ENCODE results near the gene KRTAP3-1. TPM values are rescaled to one million over a fixed set of nuclear protein-coding genes. Genes with fewer than 3 reads are reported as not detected.

KRTAP3-1 gene
- total RNA-seq, 1 experiment from 2014 or later: not detected

- TF ChIP-seq, protein P1, sequence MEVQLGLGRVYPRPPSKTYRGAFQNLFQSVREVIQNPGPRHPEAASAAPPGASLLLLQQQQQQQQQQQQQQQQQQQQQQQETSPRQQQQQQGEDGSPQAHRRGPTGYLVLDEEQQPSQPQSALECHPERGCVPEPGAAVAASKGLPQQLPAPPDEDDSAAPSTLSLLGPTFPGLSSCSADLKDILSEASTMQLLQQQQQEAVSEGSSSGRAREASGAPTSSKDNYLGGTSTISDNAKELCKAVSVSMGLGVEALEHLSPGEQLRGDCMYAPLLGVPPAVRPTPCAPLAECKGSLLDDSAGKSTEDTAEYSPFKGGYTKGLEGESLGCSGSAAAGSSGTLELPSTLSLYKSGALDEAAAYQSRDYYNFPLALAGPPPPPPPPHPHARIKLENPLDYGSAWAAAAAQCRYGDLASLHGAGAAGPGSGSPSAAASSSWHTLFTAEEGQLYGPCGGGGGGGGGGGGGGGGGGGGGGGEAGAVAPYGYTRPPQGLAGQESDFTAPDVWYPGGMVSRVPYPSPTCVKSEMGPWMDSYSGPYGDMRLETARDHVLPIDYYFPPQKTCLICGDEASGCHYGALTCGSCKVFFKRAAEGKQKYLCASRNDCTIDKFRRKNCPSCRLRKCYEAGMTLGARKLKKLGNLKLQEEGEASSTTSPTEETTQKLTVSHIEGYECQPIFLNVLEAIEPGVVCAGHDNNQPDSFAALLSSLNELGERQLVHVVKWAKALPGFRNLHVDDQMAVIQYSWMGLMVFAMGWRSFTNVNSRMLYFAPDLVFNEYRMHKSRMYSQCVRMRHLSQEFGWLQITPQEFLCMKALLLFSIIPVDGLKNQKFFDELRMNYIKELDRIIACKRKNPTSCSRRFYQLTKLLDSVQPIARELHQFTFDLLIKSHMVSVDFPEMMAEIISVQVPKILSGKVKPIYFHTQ (CRISPR knock-in tag; IDR thresholded peaks at IDR 0.05): no peak
- no peak for TF ChIP-seq ZNF219 (CRISPR knock-in tag; IDR thresholded peaks at IDR 0.05; ENCODE audit: borderline replicate concordance)
- TF ChIP-seq CREM (CRISPR knock-in tag; IDR thresholded peaks at IDR 0.05): no peak
- TF ChIP-seq MAX (CRISPR knock-in tag; IDR thresholded peaks at IDR 0.05): no peak
- TF ChIP-seq FOXJ3 (CRISPR knock-in tag; IDR thresholded peaks at IDR 0.05; ENCODE audit: borderline replicate concordance): no peak
- no peak for TF ChIP-seq CDX4 (CRISPR knock-in tag; IDR thresholded peaks at IDR 0.05; ENCODE audit: borderline replicate concordance)
- no peak for TF ChIP-seq TEAD1 (CRISPR knock-in tag; IDR thresholded peaks at IDR 0.05)
Observed at GRCh38 chr17:40978575-40979151, 30.3 kb downstream of the KRTAP3-1 start (continued).

DNA sequence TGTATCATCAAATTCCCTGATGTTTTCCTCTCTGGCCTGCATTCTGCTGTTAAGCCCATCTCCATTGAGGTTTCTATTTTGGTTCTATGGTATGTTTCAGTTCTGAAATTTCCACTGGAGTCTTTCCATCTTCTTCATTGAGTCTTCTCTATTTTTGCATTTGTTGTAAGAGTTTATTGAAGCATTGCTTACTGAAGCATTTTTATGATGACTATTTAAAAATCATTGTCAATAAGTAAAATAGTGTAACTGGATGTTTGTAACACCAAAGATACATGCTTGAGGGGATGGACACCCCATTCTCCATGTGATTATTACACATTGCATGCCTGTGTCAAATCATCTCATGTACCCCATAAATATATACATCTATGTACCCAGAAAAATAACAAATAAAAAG is 33.4 kb downstream of the KRTAP3-1 start:
- no peak for DNase-seq (ENCODE audit: low spot score)
- POLR2A ChIA-PET: no interaction called here
- H3K4me1 Mint-ChIP-seq: peaks cover 9% of the 10 kb centered on the region
- CTCF ChIA-PET: no interaction called here
- no peaks in the 10 kb centered on the region for H3K27me3 Mint-ChIP-seq (ENCODE audit: low read depth)
- no peak overlapping the region for H3K4me3 Mint-ChIP-seq
- peaks cover 2% of the 10 kb centered on the region; the same call in 1 of the 2 replicates for H3K9me3 Mint-ChIP-seq
- TF ChIP-seq, protein P2, sequence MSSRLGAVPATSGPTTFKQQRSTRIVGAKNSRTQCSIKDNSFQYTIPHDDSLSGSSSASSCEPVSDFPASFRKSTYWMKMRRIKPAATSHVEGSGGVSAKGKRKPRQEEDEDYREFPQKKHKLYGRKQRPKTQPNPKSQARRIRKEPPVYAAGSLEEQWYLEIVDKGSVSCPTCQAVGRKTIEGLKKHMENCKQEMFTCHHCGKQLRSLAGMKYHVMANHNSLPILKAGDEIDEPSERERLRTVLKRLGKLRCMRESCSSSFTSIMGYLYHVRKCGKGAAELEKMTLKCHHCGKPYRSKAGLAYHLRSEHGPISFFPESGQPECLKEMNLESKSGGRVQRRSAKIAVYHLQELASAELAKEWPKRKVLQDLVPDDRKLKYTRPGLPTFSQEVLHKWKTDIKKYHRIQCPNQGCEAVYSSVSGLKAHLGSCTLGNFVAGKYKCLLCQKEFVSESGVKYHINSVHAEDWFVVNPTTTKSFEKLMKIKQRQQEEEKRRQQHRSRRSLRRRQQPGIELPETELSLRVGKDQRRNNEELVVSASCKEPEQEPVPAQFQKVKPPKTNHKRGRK (CRISPR knock-in tag; IDR thresholded peaks at IDR 0.05; ENCODE audit: borderline replicate concordance): no peak
- ATAC-seq: no peak
- H3K27ac Mint-ChIP-seq: no peak overlapping the region
- H3K36me3 Mint-ChIP-seq: no peaks in the 10 kb centered on the region

- no peak overlapping the region for H3K27ac Mint-ChIP-seq
- H3K4me3 Mint-ChIP-seq: no peak overlapping the region
- peaks cover under 1% of the 10 kb centered on the region; the same call in 1 of the 2 replicates for H3K4me1 Mint-ChIP-seq
- no peaks in the 10 kb centered on the region for H3K27me3 Mint-ChIP-seq (ENCODE audit: low read depth)
- CTCF ChIA-PET: no interaction called here
- H3K36me3 Mint-ChIP-seq: no peaks in the 10 kb centered on the region
- H3K9me3 Mint-ChIP-seq: peaks cover 4% of the 10 kb centered on the region; the same call in 1 of the 2 replicates
- TF ChIP-seq, protein P2 (CRISPR knock-in tag; IDR thresholded peaks at IDR 0.05; ENCODE audit: borderline replicate concordance): 0 out of 2 replicates have a peak, but pooled peaks have one; percentile 36
- no peak for TF ChIP-seq MYBL2 (CRISPR knock-in tag; IDR thresholded peaks at IDR 0.05)
- ATAC-seq: no peak
- POLR2A ChIA-PET: no interaction called here
- DNase-seq (ENCODE audit: low spot score): no peak
Observed at GRCh38 chr17:40974366-40974765, 34.6 kb downstream of the KRTAP3-1 start.

DNA sequence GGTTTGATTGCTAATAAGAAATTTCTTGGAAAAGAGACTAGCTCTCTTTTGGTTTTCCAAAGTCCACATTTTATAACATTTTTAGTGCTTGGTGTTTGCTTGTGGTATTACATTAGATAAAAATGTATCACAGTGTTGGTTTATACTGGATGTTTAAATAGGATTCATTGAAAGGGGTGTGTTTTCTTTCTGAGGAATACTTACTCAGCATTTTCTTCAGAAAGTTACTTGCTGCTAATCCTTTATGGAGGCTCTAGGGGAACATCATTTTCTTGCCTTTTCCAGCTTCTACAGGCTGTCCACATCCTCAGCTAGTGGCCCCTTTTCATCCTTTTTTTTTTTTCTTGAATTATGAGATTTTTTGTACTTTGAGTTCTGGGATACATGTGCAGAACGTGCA is 41.3 kb downstream of the KRTAP3-1 start:
- H3K4me1 Mint-ChIP-seq: no peaks in the 10 kb centered on the region
- H3K27me3 Mint-ChIP-seq (ENCODE audit: low read depth): no peaks in the 10 kb centered on the region
- no peak overlapping the region for H3K27ac Mint-ChIP-seq
- CTCF ChIA-PET: interaction anchor here (0.9 kb wide), 1 partner anchor 355 kb away, joined by 3 read pairs; no protein-coding TSS in a partner anchor
- ATAC-seq (no peak), DNase-seq (ENCODE audit: low spot score) (no peak)
- POLR2A ChIA-PET: no interaction called here
- H3K36me3 Mint-ChIP-seq: no peaks in the 10 kb centered on the region
- H3K4me3 Mint-ChIP-seq: no peak overlapping the region
- H3K9me3 Mint-ChIP-seq: peaks cover 11% of the 10 kb centered on the region
- TF ChIP-seq PREB (CRISPR knock-in tag; IDR thresholded peaks at IDR 0.05; ENCODE audit: borderline replicate concordance): no peak
- TF ChIP-seq RELA (CRISPR knock-in tag; IDR thresholded peaks at IDR 0.05; ENCODE audit: borderline replicate concordance): no peak
- TF ChIP-seq SMAD3 (CRISPR knock-in tag; IDR thresholded peaks at IDR 0.05; ENCODE audit: borderline replicate concordance): no peak
- TF ChIP-seq ETV6 (CRISPR knock-in tag; IDR thresholded peaks at IDR 0.05): no peak
- no peak for TF ChIP-seq CTCF (IDR thresholded peaks at IDR 0.05)
- TF ChIP-seq NFYB (CRISPR knock-in tag; conservative IDR thresholded peaks at IDR 0.05; ENCODE audit: low read depth): no peak
- TF ChIP-seq MAX (CRISPR knock-in tag; IDR thresholded peaks at IDR 0.05): no peak
- TF ChIP-seq E2F5 (CRISPR knock-in tag; IDR thresholded peaks at IDR 0.05): no peak
- no peak for TF ChIP-seq JAZF1 (CRISPR knock-in tag; IDR thresholded peaks at IDR 0.05)

Data from WTC11 (cell line).